LNCAP (cell line): ENCODE results near the gene NECTIN1.

ENCODE experiments used
- CTCF ChIP-seq: fragments of 450-650 bp; IDR thresholded peaks from 2 replicates; pipeline ENCODE4 v1.5.1; 2017; ENCODE audit warnings: mild to moderate bottlenecking

Gene NECTIN1

GRCh38 chr11:119744577-119744976, 15.6 kb upstream of the NECTIN1 start:
- TF ChIP-seq CTCF: no peak

- no peak for TF ChIP-seq CTCF
Observed at GRCh38 chr11:119743006-119743405, 14.0 kb upstream of the NECTIN1 start.

DNA sequence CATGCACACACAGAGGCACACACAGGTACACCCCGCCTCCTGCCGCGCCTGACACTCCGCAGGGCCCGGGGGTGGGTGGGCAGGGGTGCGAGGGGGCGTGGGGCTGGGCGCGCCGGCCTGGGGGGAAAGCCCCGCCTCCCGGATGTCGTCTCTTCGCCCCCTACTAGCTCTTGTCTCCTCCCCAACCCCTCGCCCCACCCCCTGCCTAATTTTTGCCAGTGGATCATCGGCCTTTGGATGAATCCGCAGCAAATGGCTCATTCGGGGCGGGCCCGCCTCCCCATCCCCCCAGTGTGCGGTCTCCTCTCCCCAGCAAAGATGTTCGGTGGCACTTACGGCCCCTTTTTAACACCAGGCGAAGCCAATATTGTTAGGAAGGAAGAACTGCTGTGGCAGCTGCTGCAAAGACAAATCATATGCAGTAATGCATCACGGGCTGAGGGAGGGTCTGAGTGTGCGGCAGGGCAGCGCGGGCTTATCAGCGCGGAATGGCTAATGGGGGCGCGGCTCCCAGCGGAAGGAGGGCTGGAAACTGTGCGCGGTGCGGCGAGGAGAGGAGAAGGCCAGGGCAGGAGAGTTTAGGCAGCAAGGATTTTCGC, 13.4 kb upstream of the NECTIN1 start:
- TF ChIP-seq CTCF: no peak

- TF ChIP-seq CTCF: peak; percentile 91
Observed at GRCh38 chr11:119741369-119742262, 12.6 kb upstream of the NECTIN1 start.

DNA sequence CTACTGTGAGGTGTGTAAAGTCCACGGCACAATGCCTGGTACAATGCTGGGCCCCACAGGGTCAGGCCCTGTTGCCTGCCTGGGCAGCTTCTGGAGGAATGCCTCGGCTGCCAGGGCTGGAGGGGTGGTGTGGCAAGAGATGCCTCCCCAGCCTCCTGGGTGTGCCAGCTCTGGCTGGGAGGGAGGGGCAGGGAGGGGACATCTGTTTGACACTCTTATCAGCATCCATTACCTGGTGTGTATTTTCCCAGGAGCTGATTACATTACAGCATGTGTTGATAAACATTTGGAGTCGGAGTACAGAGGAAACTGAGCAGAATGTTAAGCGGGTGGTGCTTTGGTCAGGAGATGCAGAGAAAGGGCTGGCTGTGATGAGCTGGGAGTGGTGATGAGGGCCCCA, 11.0 kb upstream of the NECTIN1 start:
- TF ChIP-seq CTCF: no peak

DNA sequence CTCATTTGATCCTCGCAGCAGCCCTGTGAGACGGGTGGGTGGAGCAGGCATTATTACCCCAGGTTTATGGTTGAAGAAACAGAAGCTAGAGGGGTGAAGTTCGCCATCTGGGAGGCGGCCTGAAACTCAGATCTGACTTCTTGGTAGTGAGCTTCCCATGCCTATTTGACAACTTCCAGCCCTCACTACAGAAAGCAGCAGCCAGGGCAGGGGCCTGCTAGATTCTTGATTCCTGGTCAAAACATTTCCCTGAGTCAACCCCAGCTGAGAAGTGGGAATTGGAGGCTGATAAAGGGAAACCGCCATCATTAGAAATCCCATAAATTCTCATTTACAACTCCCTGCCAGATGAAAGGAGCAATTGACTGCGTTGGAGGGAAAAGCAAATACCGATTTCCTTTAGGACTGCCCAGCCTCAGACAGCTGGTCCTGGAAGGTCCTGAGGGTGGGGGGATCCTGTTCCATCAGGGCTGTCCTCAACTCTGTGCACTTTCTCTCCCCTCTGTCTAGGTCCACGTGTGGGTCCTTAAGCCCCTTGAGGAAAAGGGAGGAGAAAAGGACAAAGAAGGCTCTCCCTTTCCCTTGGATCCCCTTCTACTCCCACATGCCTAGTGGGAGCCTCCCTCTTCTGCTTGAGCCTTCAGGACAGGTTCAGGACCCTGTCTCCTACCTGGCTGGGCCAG, 10.2 kb upstream of the NECTIN1 start:
- no peak for TF ChIP-seq CTCF

DNA sequence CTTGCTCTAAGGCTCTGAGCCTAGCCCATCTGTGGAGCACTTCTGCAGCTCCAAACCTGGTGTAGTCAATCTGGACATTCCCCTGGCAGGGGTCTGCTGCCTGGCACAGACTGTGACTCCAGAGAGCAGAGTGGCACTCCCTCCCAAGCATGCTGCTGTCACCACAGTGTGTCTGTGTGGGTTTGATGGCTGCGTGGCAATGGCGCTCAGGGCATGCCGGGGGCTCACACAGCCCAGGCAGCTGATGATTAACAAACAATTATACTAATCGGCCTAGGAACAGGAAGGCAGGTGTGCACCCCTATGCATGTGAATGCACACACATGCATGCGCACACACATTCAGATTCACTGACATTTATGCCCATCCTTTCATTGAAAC, 9.0 kb upstream of the NECTIN1 start:
- no peak for TF ChIP-seq CTCF
